Measurements from ENCODE around the gene ZFPL1. TPM values are rescaled to one million over a fixed set of nuclear protein-coding genes. Genes with fewer than 3 reads are reported as not detected.

ZFPL1 gene
- total and polyA plus RNA-seq, 7 experiments from 2014 or later = 24.2 to 53.0 (median 39.1) TPM

DNA sequence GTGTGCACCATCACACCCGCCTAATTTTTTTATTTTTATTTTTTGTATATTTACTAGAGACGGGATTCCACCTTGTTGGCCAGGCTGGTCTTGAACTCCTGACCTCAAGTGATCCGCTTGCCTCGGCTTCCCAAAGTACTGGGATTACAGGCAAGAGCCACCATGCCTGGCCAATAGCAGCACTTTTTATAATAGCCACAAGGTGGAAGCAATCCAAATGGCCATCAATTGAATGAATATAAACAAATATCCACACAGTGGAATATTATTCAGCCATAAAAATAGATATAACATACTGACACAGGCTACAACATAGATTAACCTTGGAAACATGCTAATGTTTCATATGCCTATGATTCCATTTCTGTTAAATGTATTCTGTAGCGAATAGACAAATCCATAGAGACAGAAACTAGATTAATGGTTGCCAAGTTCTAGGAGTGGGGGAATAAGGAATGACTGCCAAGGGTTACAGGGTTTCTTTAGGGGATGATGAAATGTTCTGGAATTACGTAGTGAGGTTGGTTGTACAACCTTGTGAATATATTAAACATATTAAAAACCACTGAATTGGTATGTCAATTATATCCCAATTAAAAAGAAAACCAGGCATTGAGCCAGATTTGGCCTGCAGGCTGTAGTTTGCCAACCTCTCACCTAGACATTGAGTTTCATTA lies 16.8 kb downstream of the ZFPL1 start:
- no peak overlapping the region for H3K27ac Mint-ChIP-seq
- Histone ChIP-seq H3K36me3 (ENCODE audit: control insufficient read depth in 2 of 3, insufficient read depth in 3 of 3, low read length in 3 of 3) (peaks cover 0 to 29% (median 5%) of the 10 kb centered on the region in 3 experiments), H3K27ac (ENCODE audit: low read depth, low read length) (no peak overlapping the region), H3K27me3 (ENCODE audit: control insufficient read depth in 2 of 2, insufficient read depth in 2 of 2, low read length in 2 of 2) (no peaks in the 10 kb centered on the region), H3K4me3 (ENCODE audit: low read length) (no peak overlapping the region), H3K4me1 (ENCODE audit: control insufficient read depth in 2 of 2, insufficient read depth in 2 of 2, low read length in 2 of 2) (peaks cover 6 to 12% of the 10 kb centered on the region in 2 donors), H3K9me3 (ENCODE audit: control insufficient read depth in 2 of 3, low read length in 3 of 3) (no peaks in the 10 kb centered on the region)
- ChIA-PET CTCF (interaction anchor here (0.5 to 3.4 kb wide), 4 partner anchors 9 to 229 kb away, joined by 3 to 20 read pairs (median 4); no protein-coding TSS in a partner anchor), POLR2A (interaction anchor here (1.1 to 7.3 kb wide), 4 partner anchors 10 to 21 kb away, joined by 3 to 75 read pairs (median 40); partner anchors contain the start of genes FAU, MRPL49, TM7SF2 and ZNHIT2)
- intact Hi-C loops (cut with micrococcal nuclease) = no loop called here
- no peaks in the 10 kb centered on the region for H3K9me3 Mint-ChIP-seq
- peaks cover 0 to 14% (median 0%) of the 10 kb centered on the region in 5 donors for H3K36me3 Mint-ChIP-seq
- no peak overlapping the region for H3K4me3 Mint-ChIP-seq
- DNase-seq (no peak), ATAC-seq (no peak)
- H3K4me1 Mint-ChIP-seq = peaks cover 13 to 39% (median 27%) of the 10 kb centered on the region in 7 donors
- no peaks in the 10 kb centered on the region for H3K27me3 Mint-ChIP-seq

DNA sequence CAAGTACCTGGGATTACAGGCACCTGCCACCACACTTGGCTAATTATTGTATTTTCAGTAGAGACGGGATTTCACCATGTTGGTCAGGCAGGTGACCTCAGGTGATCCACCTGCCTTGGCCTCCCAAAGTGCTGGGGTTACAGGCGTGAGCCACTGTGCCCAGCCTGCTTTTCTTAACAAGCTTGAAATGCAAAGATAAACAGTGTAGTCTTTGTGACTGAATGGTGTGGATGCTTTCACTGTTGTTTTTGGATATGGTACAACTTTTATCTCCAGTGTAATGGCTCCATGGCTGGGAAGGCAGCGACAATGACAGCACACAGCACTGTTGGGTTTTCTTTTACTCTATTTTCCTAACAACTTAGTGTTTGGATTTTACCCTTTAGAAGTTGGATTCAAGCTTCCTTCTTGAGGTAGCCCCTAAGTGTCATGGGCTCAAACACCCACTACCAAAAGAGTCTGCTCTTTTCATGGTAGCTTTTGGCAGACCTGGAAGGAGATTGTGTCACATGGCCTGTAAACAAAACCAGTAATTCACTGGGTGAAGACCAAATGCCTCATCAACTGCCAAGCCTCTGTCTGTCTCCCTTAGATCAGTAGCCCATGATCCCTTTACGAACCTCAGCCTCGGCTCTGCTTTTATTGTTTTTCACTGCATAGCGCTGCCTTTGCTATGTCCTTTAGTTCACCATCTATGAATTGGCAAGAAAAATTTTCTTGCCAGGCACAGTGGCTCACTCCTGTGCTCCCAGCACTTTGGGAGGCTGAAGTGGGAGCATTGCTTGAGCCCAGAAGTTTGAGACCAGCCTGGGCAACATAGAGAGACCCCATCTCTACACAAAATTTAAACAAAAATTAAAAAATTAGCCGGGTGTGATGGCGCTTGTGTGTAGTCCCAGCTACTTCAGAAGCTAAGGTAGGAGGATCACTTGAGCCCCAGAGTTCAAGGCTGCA lies 18.4 kb downstream of the ZFPL1 start:
- no peak for DNase-seq
- H3K27ac ChIP-seq (ENCODE audit: low read depth, low read length) = no peak overlapping the region
- Mint-ChIP-seq H3K27ac (peak overlapping the region in 2 of 9 donors; percentile 22 to 52), H3K36me3 (peaks cover 0 to 22% (median 9%) of the 10 kb centered on the region in 5 donors), H3K9me3 (no peaks in the 10 kb centered on the region), H3K4me1 (peaks cover 15 to 37% (median 23%) of the 10 kb centered on the region in 7 donors), H3K4me3 (no peak overlapping the region), H3K27me3 (no peaks in the 10 kb centered on the region)
- no peaks in the 10 kb centered on the region for H3K27me3 ChIP-seq (ENCODE audit: control insufficient read depth in 2 of 2, insufficient read depth in 2 of 2, low read length in 2 of 2)
- H3K4me1 ChIP-seq (ENCODE audit: control insufficient read depth in 2 of 2, insufficient read depth in 2 of 2, low read length in 2 of 2) = peaks cover 0 to 4% of the 10 kb centered on the region in 2 donors
- CTCF ChIA-PET = interaction anchor here (0.7 kb wide), 1 partner anchor 15 kb away, joined by 3 read pairs; the partner anchor contains the start of gene ZNHIT2
- H3K36me3 ChIP-seq (ENCODE audit: control insufficient read depth in 2 of 3, insufficient read depth in 3 of 3, low read length in 3 of 3) = peaks cover 0 to 40% (median 7%) of the 10 kb centered on the region in 3 experiments
- H3K4me3 ChIP-seq (ENCODE audit: low read length) = no peak overlapping the region
- POLR2A ChIA-PET = interaction anchor here (0.5 to 1.6 kb wide), 3 partner anchors 12 to 327 kb away, joined by 3 to 7 read pairs (median 3); no protein-coding TSS in a partner anchor
- no peak for ATAC-seq
- H3K9me3 ChIP-seq (ENCODE audit: control insufficient read depth in 2 of 3, low read length in 3 of 3) = no peaks in the 10 kb centered on the region
- intact Hi-C loops (cut with micrococcal nuclease) = no loop called here

GRCh38 chr11:65103476-65103875 lies 19.5 kb downstream of the ZFPL1 start:
- Histone ChIP-seq H3K27me3 (ENCODE audit: control insufficient read depth in 2 of 2, insufficient read depth in 2 of 2, low read length in 2 of 2) (no peaks in the 10 kb centered on the region), H3K9me3 (ENCODE audit: control insufficient read depth in 2 of 3, low read length in 3 of 3) (no peaks in the 10 kb centered on the region), H3K4me3 (ENCODE audit: low read length) (no peak overlapping the region), H3K36me3 (ENCODE audit: control insufficient read depth in 2 of 3, insufficient read depth in 3 of 3, low read length in 3 of 3) (peaks cover 0 to 43% (median 6%) of the 10 kb centered on the region in 3 experiments), H3K27ac (ENCODE audit: low read depth, low read length) (no peak overlapping the region), H3K4me1 (ENCODE audit: control insufficient read depth in 2 of 2, insufficient read depth in 2 of 2, low read length in 2 of 2) (no peaks in the 10 kb centered on the region)
- H3K9me3 Mint-ChIP-seq = no peaks in the 10 kb centered on the region
- H3K27me3 Mint-ChIP-seq = no peaks in the 10 kb centered on the region
- H3K4me3 Mint-ChIP-seq = no peak overlapping the region
- CTCF ChIA-PET = interaction anchor here (0.8 to 1.3 kb wide), 3 partner anchors 14 to 91 kb away, joined by 3 to 5 read pairs (median 3); partner anchors contain the start of gene ZNHIT2
- H3K4me1 Mint-ChIP-seq = peaks cover 12 to 32% (median 19%) of the 10 kb centered on the region in 7 donors
- ATAC-seq (no peak), DNase-seq (no peak)
- peak overlapping the region in 2 of 9 donors; percentile 38 to 54 for H3K27ac Mint-ChIP-seq
- POLR2A ChIA-PET = interaction anchor here (0.6 to 1.6 kb wide), 7 partner anchors 11 to 354 kb away, joined by 3 to 7 read pairs (median 3); no protein-coding TSS in a partner anchor
- intact Hi-C loops (cut with micrococcal nuclease) = no loop called here
- peaks cover 0 to 18% (median 9%) of the 10 kb centered on the region in 5 donors for H3K36me3 Mint-ChIP-seq

DNA sequence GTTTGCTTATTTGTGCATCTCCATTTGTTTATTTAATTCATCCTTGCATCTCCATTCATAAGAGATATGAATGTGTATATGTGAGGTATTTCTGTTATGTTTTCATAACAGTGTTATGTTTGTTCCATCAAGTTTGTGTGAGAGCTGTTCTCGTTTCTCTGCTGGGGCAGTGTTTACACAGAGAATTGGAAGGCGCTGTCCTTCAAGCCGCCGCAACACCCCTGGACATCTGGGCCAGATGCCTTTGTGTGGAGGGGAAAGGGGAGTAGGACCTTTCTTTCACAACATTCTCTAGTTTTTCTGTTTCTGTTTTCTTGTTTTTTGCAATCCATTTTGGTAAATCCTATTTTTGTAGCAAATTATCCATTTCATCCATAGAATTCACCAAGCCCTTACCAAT lies 20.6 kb downstream of the ZFPL1 start:
- Mint-ChIP-seq H3K36me3 (peaks cover 0 to 22% (median 8%) of the 10 kb centered on the region in 5 donors), H3K27ac (peak overlapping the region in 1 of 9 donors; percentile 49), H3K4me1 (peaks cover 8 to 26% (median 12%) of the 10 kb centered on the region in 7 donors), H3K27me3 (no peaks in the 10 kb centered on the region), H3K4me3 (no peak overlapping the region), H3K9me3 (no peaks in the 10 kb centered on the region)
- DNase-seq (no peak), ATAC-seq (no peak)
- H3K9me3 ChIP-seq (ENCODE audit: control insufficient read depth in 2 of 3, low read length in 3 of 3) = no peaks in the 10 kb centered on the region
- H3K4me1 ChIP-seq (ENCODE audit: control insufficient read depth in 2 of 2, insufficient read depth in 2 of 2, low read length in 2 of 2) = no peaks in the 10 kb centered on the region
- intact Hi-C loops (cut with micrococcal nuclease) = no loop called here
- H3K27me3 ChIP-seq (ENCODE audit: control insufficient read depth in 2 of 2, insufficient read depth in 2 of 2, low read length in 2 of 2) = no peaks in the 10 kb centered on the region
- peaks cover 0 to 55% (median 4%) of the 10 kb centered on the region in 3 experiments for H3K36me3 ChIP-seq (ENCODE audit: control insufficient read depth in 2 of 3, insufficient read depth in 3 of 3, low read length in 3 of 3)
- no peak overlapping the region for H3K27ac ChIP-seq (ENCODE audit: low read depth, low read length)
- H3K4me3 ChIP-seq (ENCODE audit: low read length) = no peak overlapping the region
- ChIA-PET POLR2A (interaction anchor here (0.7 to 1.5 kb wide), 4 partner anchors 31 to 1734 kb away, joined by 3 read pairs; no protein-coding TSS in a partner anchor), CTCF (interaction anchor here (1.3 kb wide), 1 partner anchor 13 kb away, joined by 5 read pairs; the partner anchor contains the start of gene ZNHIT2)

- DNase-seq (no peak), ATAC-seq (no peak)
- H3K36me3 ChIP-seq (ENCODE audit: control insufficient read depth in 2 of 3, insufficient read depth in 3 of 3, low read length in 3 of 3) = peaks cover 0 to 53% (median 4%) of the 10 kb centered on the region in 3 experiments
- H3K27ac ChIP-seq (ENCODE audit: low read depth, low read length) = no peak overlapping the region
- peaks cover 26 to 35% (median 33%) of the 10 kb centered on the region in 7 donors for H3K4me1 Mint-ChIP-seq
- peaks cover 0 to 18% (median 9%) of the 10 kb centered on the region in 5 donors for H3K36me3 Mint-ChIP-seq
- ChIA-PET CTCF (no interaction called here), POLR2A (interaction anchor here (1.0 to 7.5 kb wide), 2 partner anchors 15 to 84 kb away, joined by 3 to 98 read pairs; partner anchors contain the start of genes FAU and MRPL49)
- no peaks in the 10 kb centered on the region for H3K27me3 ChIP-seq (ENCODE audit: control insufficient read depth in 2 of 2, insufficient read depth in 2 of 2, low read length in 2 of 2)
- peak overlapping the region in 1 of 9 donors; percentile 52 for H3K27ac Mint-ChIP-seq
- H3K4me3 Mint-ChIP-seq = no peak overlapping the region
- no peaks in the 10 kb centered on the region for H3K9me3 Mint-ChIP-seq
- intact Hi-C loops (cut with micrococcal nuclease) = no loop called here
- no peaks in the 10 kb centered on the region for H3K9me3 ChIP-seq (ENCODE audit: control insufficient read depth in 2 of 3, low read length in 3 of 3)
- H3K4me3 ChIP-seq (ENCODE audit: low read length) = no peak overlapping the region
- H3K4me1 ChIP-seq (ENCODE audit: control insufficient read depth in 2 of 2, insufficient read depth in 2 of 2, low read length in 2 of 2) = peaks cover 13% of the 10 kb centered on the region in 2 donors
- H3K27me3 Mint-ChIP-seq = no peaks in the 10 kb centered on the region
Measured at GRCh38 chr11:65107078-65107477, 23.1 kb downstream of the ZFPL1 start.
